HT-29 (cell line): ENCODE measurements around the gene TSPAN9. TPM values are rescaled to one million over a fixed set of nuclear protein-coding genes. Genes with fewer than 3 reads are reported as not detected.
A peak's percentile ranks its signal among the peaks of the same experiment; 100 is the strongest.

Experiments used
- DNase-seq: peaks from one replicate; pipeline ENCODE4 v3.0.0-alpha.2; 2015; ENCODE audit warnings: low spot score
- total RNA-seq: library from RNA; depleted of rRNA; stranded (reverse); fragments of >200 nt; shearing (Covaris generic); gene quantifications from 2 replicates; pipeline ENCODE4 v1.2.3, GENCODE V29; 2014

Gene TSPAN9
- total RNA-seq, 1 experiment from 2014 or later, result 11.3 TPM

DNA sequence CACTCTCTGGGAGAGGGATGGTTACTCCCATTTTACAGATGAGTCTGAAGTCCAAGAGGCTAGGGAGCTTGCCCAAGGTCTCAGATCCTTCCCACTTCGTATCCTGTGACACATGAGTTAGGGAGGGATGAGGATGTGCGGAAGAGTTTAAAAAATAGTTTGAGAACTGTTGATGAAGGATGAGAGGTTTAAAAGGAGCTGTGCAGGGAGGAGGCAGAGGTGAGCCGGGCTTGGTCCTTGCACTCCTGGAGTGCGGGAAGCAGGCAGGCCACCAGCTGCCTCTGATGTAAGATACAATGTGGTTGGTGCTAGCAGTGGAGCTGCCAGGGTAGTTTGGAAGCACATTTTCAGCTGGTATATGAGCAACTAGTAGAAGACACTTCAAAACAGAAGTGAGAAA is 46.5 kb downstream of the TSPAN9 start:
- no peak for DNase-seq

GRCh38 chr12:3124917-3125316 is 47.7 kb downstream of the TSPAN9 start:
- no peak for DNase-seq

- no peak for DNase-seq
Measured at GRCh38 chr12:3125674-3126073, 48.5 kb downstream of the TSPAN9 start.

DNA sequence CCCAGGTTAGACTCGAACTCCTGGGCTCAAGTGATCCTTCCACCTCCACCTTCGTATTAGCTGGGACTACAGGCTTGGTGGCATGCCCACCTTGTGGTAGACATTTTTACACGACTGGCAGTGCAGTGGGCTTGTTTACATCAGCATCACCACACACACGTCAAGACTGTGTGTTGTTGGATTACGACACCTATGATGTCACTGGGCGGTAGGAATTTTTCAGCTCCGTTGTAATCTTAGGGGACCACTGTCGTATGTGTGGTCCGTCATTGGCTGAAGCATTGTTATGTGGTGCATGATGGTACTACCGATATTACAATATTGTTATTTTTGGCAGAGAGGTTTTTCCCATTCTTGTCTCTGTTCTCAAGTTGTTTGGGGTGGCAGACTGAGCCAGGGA is 50.7 kb downstream of the TSPAN9 start:
- no peak for DNase-seq

DNA sequence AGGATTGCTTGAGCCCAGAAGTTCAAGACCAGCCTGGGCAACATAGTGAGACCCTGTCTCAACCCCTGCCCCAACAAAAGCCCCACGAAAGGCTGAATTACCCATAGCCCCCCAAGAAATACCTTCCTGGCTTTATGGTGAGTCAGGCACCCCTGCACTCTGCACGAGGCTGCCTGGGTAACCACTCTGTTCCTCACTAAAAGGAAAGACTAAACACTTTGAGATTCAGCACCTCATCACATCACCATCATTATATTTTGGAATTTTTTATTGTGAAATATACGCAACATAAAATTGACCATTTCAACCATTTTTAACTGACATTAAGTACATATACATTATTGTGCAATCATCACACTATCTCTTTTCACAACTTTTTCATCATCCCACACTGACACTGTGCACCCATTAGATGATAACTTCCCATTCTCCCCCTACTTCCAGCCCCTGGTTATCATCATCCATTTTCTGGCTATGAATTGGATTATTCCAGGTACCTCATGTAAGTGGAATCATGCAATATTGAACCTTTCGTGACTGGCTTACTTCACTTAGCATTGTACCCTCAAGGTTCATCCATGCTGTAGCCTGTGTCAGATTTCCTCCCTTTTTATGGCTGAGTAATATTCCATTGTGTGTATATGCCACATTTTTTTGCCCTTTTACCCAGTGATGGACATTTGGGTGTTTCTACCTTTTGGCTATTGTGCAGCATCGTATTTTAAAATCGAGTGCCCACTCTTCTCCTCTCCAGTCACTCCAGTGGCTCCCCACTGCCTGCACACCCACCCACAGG is 51.5 kb downstream of the TSPAN9 start:
- DNase-seq, result no peak

GRCh38 chr12:3129301-3130056 is 52.3 kb downstream of the TSPAN9 start:
- no peak for DNase-seq

GRCh38 chr12:3130057-3130830 is 53.1 kb downstream of the TSPAN9 start:
- DNase-seq, result no peak

GRCh38 chr12:3131129-3131528 is 54.0 kb downstream of the TSPAN9 start:
- no peak for DNase-seq

- peak; percentile 39 for DNase-seq
Measured at GRCh38 chr12:3132636-3133404, 55.6 kb downstream of the TSPAN9 start.

GRCh38 chr12:3133405-3133783 is 56.2 kb downstream of the TSPAN9 start:
- DNase-seq, result no peak

- DNase-seq, result no peak
Measured at GRCh38 chr12:3134126-3134525, 56.9 kb downstream of the TSPAN9 start.

GRCh38 chr12:3134526-3135135 is 57.5 kb downstream of the TSPAN9 start:
- DNase-seq, result no peak

- DNase-seq, result peak; percentile 82
Measured at GRCh38 chr12:3135522-3136461, 58.6 kb downstream of the TSPAN9 start.

DNA sequence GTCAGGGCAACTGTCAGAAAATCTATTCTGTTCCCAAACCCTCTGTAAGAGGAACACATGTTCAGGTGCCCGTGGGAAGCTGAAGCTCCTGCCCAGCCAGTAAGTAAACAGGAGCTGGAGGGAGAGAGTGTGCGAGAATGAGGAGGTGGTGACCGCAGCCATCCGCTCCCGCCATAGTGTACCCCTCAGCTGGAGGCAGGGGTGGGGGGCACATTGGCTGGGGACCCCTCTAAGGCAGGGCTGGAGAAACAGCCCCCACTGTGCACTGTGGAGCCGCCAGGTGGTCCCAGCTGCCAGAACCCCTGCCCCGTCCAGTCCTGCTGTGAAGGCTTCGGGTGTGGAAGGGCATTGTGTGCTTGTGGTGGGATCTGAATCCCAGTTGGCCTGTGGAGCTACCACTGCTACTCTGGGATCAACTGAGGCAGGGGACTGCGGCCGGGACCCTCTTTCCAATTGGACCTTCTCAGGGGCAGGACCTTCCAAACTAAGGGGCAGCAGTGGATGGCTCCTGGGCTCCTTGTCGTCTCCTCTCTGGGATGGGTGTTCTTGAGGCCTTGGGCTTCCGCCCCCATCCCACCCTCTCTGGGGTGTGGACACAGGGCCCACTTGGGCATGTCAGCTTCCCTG is 59.6 kb downstream of the TSPAN9 start:
- no peak for DNase-seq

- no peak for DNase-seq
Measured at GRCh38 chr12:3137268-3137781, 60.1 kb downstream of the TSPAN9 start.

DNA sequence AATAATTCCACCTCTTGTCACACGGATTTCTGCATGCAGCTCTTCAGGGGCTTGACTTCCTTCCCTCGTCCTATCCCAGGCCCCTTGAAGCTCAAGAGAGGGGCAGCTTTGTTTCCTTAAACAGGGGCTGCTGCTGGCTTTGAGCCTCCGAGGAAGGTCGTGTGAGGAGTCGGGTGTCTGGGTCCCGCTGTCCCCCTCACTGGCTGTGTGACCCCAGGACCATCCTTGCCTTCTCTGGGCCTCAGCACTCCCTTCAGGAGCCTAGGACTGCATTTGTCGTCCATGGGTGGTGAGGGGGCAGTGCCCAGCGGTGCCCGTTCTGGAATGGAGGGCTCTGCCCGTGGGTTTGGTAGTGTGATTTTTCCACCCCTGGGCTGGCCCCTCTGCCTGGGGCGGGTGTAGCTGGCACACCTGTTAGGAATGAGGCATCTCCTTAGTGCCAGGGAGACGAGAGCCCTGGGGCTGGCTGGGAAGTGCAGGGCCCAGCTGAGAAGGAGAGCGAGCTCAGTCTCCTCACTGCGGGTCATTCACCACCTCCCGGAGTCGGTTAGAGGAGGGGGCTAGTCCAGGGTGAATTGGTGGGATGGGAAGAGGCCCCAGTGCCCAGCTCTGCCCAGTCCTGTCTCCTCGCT is 60.8 kb downstream of the TSPAN9 start:
- no peak for DNase-seq

- DNase-seq, result no peak
Measured at GRCh38 chr12:3138941-3139511, 61.8 kb downstream of the TSPAN9 start.

DNA sequence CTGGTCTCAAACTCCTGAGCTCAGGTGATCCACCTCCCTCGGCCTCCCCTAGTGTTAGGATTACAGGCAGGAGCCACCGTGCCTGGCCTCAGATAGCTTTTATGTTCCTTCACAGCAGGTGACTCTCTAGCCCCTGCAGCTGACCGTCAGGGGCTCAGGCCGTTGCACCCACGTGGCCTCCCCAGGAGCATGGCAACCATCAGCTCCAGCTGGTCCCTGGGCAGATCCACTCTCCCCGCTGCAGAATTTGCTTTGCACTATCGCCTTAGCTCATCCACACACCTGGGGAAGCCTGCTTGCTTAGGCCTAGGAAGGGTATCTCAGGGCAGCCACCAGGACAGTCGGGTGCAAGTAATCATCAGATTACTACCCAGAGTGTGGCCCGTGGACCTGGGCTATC is 62.6 kb downstream of the TSPAN9 start:
- no peak for DNase-seq
